ENCODE measurements around the gene INPP5A.
"Not testable (repeated sequence)": the region's sequence is repeated elsewhere in the genome, so short reads cannot be mapped to it uniquely, and the experiment has no call there.

Gene INPP5A

GRCh38 chr10:132565516-132566209, 28.1 kb downstream of the INPP5A start:
- no peak for DNase-seq

GRCh38 chr10:132566892-132567291, 29.3 kb downstream of the INPP5A start:
- no peak for DNase-seq

GRCh38 chr10:132570265-132570664, 32.7 kb downstream of the INPP5A start:
- DNase-seq = no peak

- DNase-seq = no peak
Observed at GRCh38 chr10:132570771-132571649, 33.4 kb downstream of the INPP5A start.

GRCh38 chr10:132571650-132572544, 34.3 kb downstream of the INPP5A start:
- DNase-seq = no peak

GRCh38 chr10:132572545-132572937, 35.0 kb downstream of the INPP5A start:
- DNase-seq = no peak

GRCh38 chr10:132572946-132573345, 35.4 kb downstream of the INPP5A start:
- not testable (repeated sequence) for DNase-seq

GRCh38 chr10:132574288-132574687, 36.7 kb downstream of the INPP5A start:
- DNase-seq = no peak

GRCh38 chr10:132574783-132575319, 37.3 kb downstream of the INPP5A start:
- no peak for DNase-seq

- DNase-seq = no peak
Observed at GRCh38 chr10:132575320-132576201, 38.0 kb downstream of the INPP5A start.

GRCh38 chr10:132576671-132577349, 39.2 kb downstream of the INPP5A start:
- DNase-seq = no peak

- DNase-seq = no peak
Observed at GRCh38 chr10:132577350-132578003, 39.9 kb downstream of the INPP5A start.

- no peak for DNase-seq
Observed at GRCh38 chr10:132578287-132578951, 40.8 kb downstream of the INPP5A start.

- DNase-seq = no peak
Observed at GRCh38 chr10:132579027-132579859, 41.7 kb downstream of the INPP5A start.

GRCh38 chr10:132580143-132580542, 42.6 kb downstream of the INPP5A start:
- no peak for DNase-seq

GRCh38 chr10:132580617-132581016, 43.0 kb downstream of the INPP5A start:
- no peak for DNase-seq

- DNase-seq = no peak
Observed at GRCh38 chr10:132582137-132582536, 44.5 kb downstream of the INPP5A start.

GRCh38 chr10:132582771-132583170, 45.2 kb downstream of the INPP5A start:
- no peak for DNase-seq

- no peak for DNase-seq
Observed at GRCh38 chr10:132583456-132583855, 45.9 kb downstream of the INPP5A start.

Data from NCI-H446 (cell line).